ENCODE results near the gene MYO5B.

MYO5B gene

DNA sequence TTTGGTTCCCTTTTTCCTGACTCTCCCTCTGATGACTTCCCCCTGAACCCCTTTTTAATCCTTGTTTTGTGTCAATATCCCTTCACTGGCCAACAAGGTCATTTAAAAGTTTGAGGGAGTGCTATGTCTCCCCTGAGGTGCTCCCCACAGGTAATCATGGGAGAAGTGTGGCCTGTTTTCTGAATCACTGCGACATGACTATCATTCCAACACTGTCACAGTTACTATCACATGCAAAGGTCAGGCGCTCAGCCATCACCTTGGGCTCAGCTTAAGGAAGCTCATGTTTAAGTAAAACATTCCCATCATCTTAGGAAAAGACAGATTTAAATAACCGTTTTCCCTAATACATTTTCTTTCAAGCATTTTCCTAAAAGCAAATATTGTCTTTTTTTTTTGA, 360.7 kb downstream of the MYO5B start:
- peaks cover 0 to 8% (median 0%) of the 10 kb centered on the region in 5 experiments for H3K27me3 ChIP-seq (replicated peaks in 2 of 5; ENCODE audit: control insufficient read depth in 4 of 5, insufficient read depth in 5 of 5, low read length in 4 of 5)
- POLR2A ChIA-PET, result no interaction called here
- 100% methylated on average over 3 of the region's 3 CpGs for WGBS (ENCODE audit: insufficient coverage)

GRCh38 chr18:49833814-49834213, 361.1 kb downstream of the MYO5B start:
- no peak overlapping the region for H3K27ac ChIP-seq (ENCODE audit: insufficient read depth in 1 of 2, low read depth in 1 of 2, low read length in 2 of 2, poor library complexity in 1 of 2, severe bottlenecking in 2 of 2)
- ChIA-PET CTCF (no interaction called here), POLR2A (no interaction called here)
- H3K27me3 ChIP-seq (replicated peaks in 2 of 5; ENCODE audit: control insufficient read depth in 4 of 5, insufficient read depth in 5 of 5, low read length in 4 of 5), result peaks cover 0 to 8% (median 0%) of the 10 kb centered on the region in 5 experiments
- peaks cover 0 to 8% (median 6%) of the 10 kb centered on the region in 5 experiments for H3K9me3 ChIP-seq (ENCODE audit: control extremely low read depth in 1 of 5, control insufficient read depth in 4 of 5, insufficient read depth in 2 of 5, low read depth in 1 of 5, low read length in 4 of 5)
- no peak overlapping the region for H3K4me3 ChIP-seq (ENCODE audit: control insufficient read depth in 1 of 7, extremely low read depth in 1 of 7, insufficient read depth in 4 of 7, low read depth in 2 of 7, low read length in 6 of 7)
- WGBS (ENCODE audit: insufficient coverage), result 94% methylated on average over 3 of the region's 4 CpGs
- no peaks in the 10 kb centered on the region for H3K4me1 ChIP-seq (ENCODE audit: control extremely low read depth in 1 of 4, control insufficient read depth in 4 of 4, insufficient read depth in 4 of 4, low read length in 3 of 4)
- DNase-seq, result no peak
- no peaks in the 10 kb centered on the region for H3K36me3 ChIP-seq (ENCODE audit: control insufficient read depth in 4 of 4, insufficient read depth in 4 of 4, low read length in 3 of 4)

More for the DNA sequence above, 360.7 kb downstream of the MYO5B start:
- H3K4me1 ChIP-seq (ENCODE audit: control extremely low read depth in 1 of 4, control insufficient read depth in 4 of 4, insufficient read depth in 4 of 4, low read length in 3 of 4), result no peaks in the 10 kb centered on the region
- no peak overlapping the region for H3K27ac ChIP-seq (ENCODE audit: insufficient read depth in 1 of 2, low read depth in 1 of 2, low read length in 2 of 2, poor library complexity in 1 of 2, severe bottlenecking in 2 of 2)
- CTCF ChIA-PET, result no interaction called here
- no peaks in the 10 kb centered on the region for H3K36me3 ChIP-seq (ENCODE audit: control insufficient read depth in 4 of 4, insufficient read depth in 4 of 4, low read length in 3 of 4)
- peaks cover 0 to 8% (median 6%) of the 10 kb centered on the region in 5 experiments for H3K9me3 ChIP-seq (ENCODE audit: control extremely low read depth in 1 of 5, control insufficient read depth in 4 of 5, insufficient read depth in 2 of 5, low read depth in 1 of 5, low read length in 4 of 5)
- H3K4me3 ChIP-seq (ENCODE audit: control insufficient read depth in 1 of 7, extremely low read depth in 1 of 7, insufficient read depth in 4 of 7, low read depth in 2 of 7, low read length in 6 of 7), result no peak overlapping the region
- no peak for DNase-seq

DNA sequence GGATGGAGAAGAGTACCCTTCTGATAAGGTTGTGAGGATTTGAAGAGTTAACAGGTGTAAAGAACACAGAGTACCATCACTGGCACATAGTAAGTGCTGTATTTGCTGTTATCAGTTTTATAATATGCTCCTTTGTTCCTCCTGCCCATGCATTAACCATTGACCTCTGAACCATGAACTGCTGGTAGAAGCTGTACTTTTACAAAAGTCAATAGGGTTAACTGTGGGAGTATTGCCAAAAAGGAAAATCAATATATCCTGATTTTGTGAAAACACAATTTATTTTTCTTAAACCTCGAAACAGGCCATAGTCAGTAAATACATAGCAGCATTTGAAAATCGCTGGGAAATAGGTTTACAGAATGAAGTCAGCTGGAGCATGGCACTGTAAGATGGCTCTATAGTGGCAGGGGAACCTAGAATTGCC, 362.7 kb downstream of the MYO5B start:
- WGBS (ENCODE audit: insufficient coverage), result 100% methylated on average over 1 of the region's 2 CpGs
- CTCF ChIA-PET, result no interaction called here
- H3K27me3 ChIP-seq (replicated peaks in 2 of 5; ENCODE audit: control insufficient read depth in 4 of 5, insufficient read depth in 5 of 5, low read length in 4 of 5), result peaks cover 0 to 3% (median 0%) of the 10 kb centered on the region in 5 experiments

GRCh38 chr18:49827996-49828395, 367.0 kb downstream of the MYO5B start:
- WGBS (ENCODE audit: insufficient coverage), result no CpG with 5 or more reads among the region's 1 CpG
- CTCF ChIA-PET, result no interaction called here
- no peak for DNase-seq
- H3K27ac ChIP-seq (ENCODE audit: insufficient read depth in 1 of 2, low read depth in 1 of 2, low read length in 2 of 2, poor library complexity in 1 of 2, severe bottlenecking in 2 of 2), result no peak overlapping the region
- no peaks in the 10 kb centered on the region for H3K36me3 ChIP-seq (ENCODE audit: control insufficient read depth in 4 of 4, insufficient read depth in 4 of 4, low read length in 3 of 4)
- no peak overlapping the region for H3K4me3 ChIP-seq (ENCODE audit: control insufficient read depth in 1 of 7, extremely low read depth in 1 of 7, insufficient read depth in 4 of 7, low read depth in 2 of 7, low read length in 6 of 7)
- H3K9me3 ChIP-seq (ENCODE audit: control extremely low read depth in 1 of 5, control insufficient read depth in 4 of 5, insufficient read depth in 2 of 5, low read depth in 1 of 5, low read length in 4 of 5), result peaks cover 8 to 21% (median 15%) of the 10 kb centered on the region in 5 experiments
- no peaks in the 10 kb centered on the region for H3K4me1 ChIP-seq (ENCODE audit: control extremely low read depth in 1 of 4, control insufficient read depth in 4 of 4, insufficient read depth in 4 of 4, low read length in 3 of 4)
- POLR2A ChIA-PET, result no interaction called here
- H3K27me3 ChIP-seq (replicated peaks in 2 of 5; ENCODE audit: control insufficient read depth in 4 of 5, insufficient read depth in 5 of 5, low read length in 4 of 5), result no peaks in the 10 kb centered on the region

More for the DNA sequence above, 362.7 kb downstream of the MYO5B start:
- no peak for DNase-seq
- Histone ChIP-seq H3K9me3 (ENCODE audit: control extremely low read depth in 1 of 5, control insufficient read depth in 4 of 5, insufficient read depth in 2 of 5, low read depth in 1 of 5, low read length in 4 of 5) (peaks cover 7 to 16% (median 11%) of the 10 kb centered on the region in 5 experiments), H3K4me3 (ENCODE audit: control insufficient read depth in 1 of 7, extremely low read depth in 1 of 7, insufficient read depth in 4 of 7, low read depth in 2 of 7, low read length in 6 of 7) (no peak overlapping the region), H3K36me3 (ENCODE audit: control insufficient read depth in 4 of 4, insufficient read depth in 4 of 4, low read length in 3 of 4) (no peaks in the 10 kb centered on the region), H3K27ac (ENCODE audit: insufficient read depth in 1 of 2, low read depth in 1 of 2, low read length in 2 of 2, poor library complexity in 1 of 2, severe bottlenecking in 2 of 2) (no peak overlapping the region), H3K4me1 (ENCODE audit: control extremely low read depth in 1 of 4, control insufficient read depth in 4 of 4, insufficient read depth in 4 of 4, low read length in 3 of 4) (no peaks in the 10 kb centered on the region)
- POLR2A ChIA-PET, result no interaction called here

GRCh38 chr18:49819823-49820671, 374.9 kb downstream of the MYO5B start:
- POLR2A ChIA-PET, result no interaction called here
- H3K4me3 ChIP-seq (ENCODE audit: control insufficient read depth in 1 of 7, extremely low read depth in 1 of 7, insufficient read depth in 4 of 7, low read depth in 2 of 7, low read length in 6 of 7), result no peak overlapping the region
- WGBS (ENCODE audit: insufficient coverage), result 27% methylated on average over 5 of the region's 5 CpGs
- no peak overlapping the region for H3K27ac ChIP-seq (ENCODE audit: insufficient read depth in 1 of 2, low read depth in 1 of 2, low read length in 2 of 2, poor library complexity in 1 of 2, severe bottlenecking in 2 of 2)
- CTCF ChIA-PET, result no interaction called here
- no peaks in the 10 kb centered on the region for H3K27me3 ChIP-seq (replicated peaks in 2 of 5; ENCODE audit: control insufficient read depth in 4 of 5, insufficient read depth in 5 of 5, low read length in 4 of 5)
- peak in 2 of 3 donors; percentile 60 to 73 for DNase-seq
- no peaks in the 10 kb centered on the region for H3K36me3 ChIP-seq (ENCODE audit: control insufficient read depth in 4 of 4, insufficient read depth in 4 of 4, low read length in 3 of 4)
- peaks cover 5 to 20% (median 14%) of the 10 kb centered on the region in 4 experiments for H3K4me1 ChIP-seq (ENCODE audit: control extremely low read depth in 1 of 4, control insufficient read depth in 4 of 4, insufficient read depth in 4 of 4, low read length in 3 of 4)
- H3K9me3 ChIP-seq (ENCODE audit: control extremely low read depth in 1 of 5, control insufficient read depth in 4 of 5, insufficient read depth in 2 of 5, low read depth in 1 of 5, low read length in 4 of 5), result no peaks in the 10 kb centered on the region

GRCh38 chr18:49819071-49819662, 375.8 kb downstream of the MYO5B start:
- WGBS (ENCODE audit: insufficient coverage), result 90% methylated on average over 3 of the region's 5 CpGs
- Histone ChIP-seq H3K4me3 (ENCODE audit: control insufficient read depth in 1 of 7, extremely low read depth in 1 of 7, insufficient read depth in 4 of 7, low read depth in 2 of 7, low read length in 6 of 7) (no peak overlapping the region), H3K36me3 (ENCODE audit: control insufficient read depth in 4 of 4, insufficient read depth in 4 of 4, low read length in 3 of 4) (no peaks in the 10 kb centered on the region), H3K9me3 (ENCODE audit: control extremely low read depth in 1 of 5, control insufficient read depth in 4 of 5, insufficient read depth in 2 of 5, low read depth in 1 of 5, low read length in 4 of 5) (no peaks in the 10 kb centered on the region), H3K27ac (ENCODE audit: insufficient read depth in 1 of 2, low read depth in 1 of 2, low read length in 2 of 2, poor library complexity in 1 of 2, severe bottlenecking in 2 of 2) (no peak overlapping the region), H3K27me3 (replicated peaks in 2 of 5; ENCODE audit: control insufficient read depth in 4 of 5, insufficient read depth in 5 of 5, low read length in 4 of 5) (no peaks in the 10 kb centered on the region), H3K4me1 (ENCODE audit: control extremely low read depth in 1 of 4, control insufficient read depth in 4 of 4, insufficient read depth in 4 of 4, low read length in 3 of 4) (peaks cover 5 to 26% (median 19%) of the 10 kb centered on the region in 4 experiments)
- no peak for DNase-seq
- ChIA-PET POLR2A (no interaction called here), CTCF (no interaction called here)

GRCh38 chr18:49817947-49818346, 377.0 kb downstream of the MYO5B start:
- ChIA-PET POLR2A (no interaction called here), CTCF (interaction anchor here (0.9 kb wide), 1 partner anchor 13 kb away, joined by 3 read pairs; no protein-coding TSS in a partner anchor)
- Histone ChIP-seq H3K27me3 (replicated peaks in 2 of 5; ENCODE audit: control insufficient read depth in 4 of 5, insufficient read depth in 5 of 5, low read length in 4 of 5) (no peaks in the 10 kb centered on the region), H3K36me3 (ENCODE audit: control insufficient read depth in 4 of 4, insufficient read depth in 4 of 4, low read length in 3 of 4) (no peaks in the 10 kb centered on the region), H3K27ac (ENCODE audit: insufficient read depth in 1 of 2, low read depth in 1 of 2, low read length in 2 of 2, poor library complexity in 1 of 2, severe bottlenecking in 2 of 2) (no peak overlapping the region), H3K9me3 (ENCODE audit: control extremely low read depth in 1 of 5, control insufficient read depth in 4 of 5, insufficient read depth in 2 of 5, low read depth in 1 of 5, low read length in 4 of 5) (no peaks in the 10 kb centered on the region), H3K4me1 (ENCODE audit: control extremely low read depth in 1 of 4, control insufficient read depth in 4 of 4, insufficient read depth in 4 of 4, low read length in 3 of 4) (peaks cover 5 to 28% (median 20%) of the 10 kb centered on the region in 4 experiments), H3K4me3 (ENCODE audit: control insufficient read depth in 1 of 7, extremely low read depth in 1 of 7, insufficient read depth in 4 of 7, low read depth in 2 of 7, low read length in 6 of 7) (no peak overlapping the region)
- whole genome bisulfite sequencing (ENCODE audit: insufficient coverage), result 100% methylated on average over 2 of the region's 5 CpGs
- no peak for DNase-seq
